ENCODE measurements around the gene CTSW.

CTSW gene

GRCh38 chr11:65932558-65932919 lies 52.9 kb downstream of the CTSW start:
- no peak for DNase-seq
